Liver (tissue), 9 donors: ENCODE measurements around the gene P2RY12. TPM values are rescaled to one million over a fixed set of nuclear protein-coding genes. Genes with fewer than 3 reads are reported as not detected.

Source experiments
- DNase-seq: peaks from one replicate; pipeline ENCODE4 v3.0.0-alpha.2; 2017; ENCODE audit warnings: low spot score
- H3K27ac ChIP-seq, 2 donors: one replicate each; pipeline ENCODE4 v1.7.0; 2013; ENCODE audit warnings: inconsistent platforms in 2 of 2, low read length in 2 of 2, control low read depth in 1 of 2, low read depth in 1 of 2, mild to moderate bottlenecking in 1 of 2
- H3K27me3 ChIP-seq, 4 donors: one replicate each; pipeline versions ENCODE4 v1.6.1 to v1.7.0; 2013; ENCODE audit warnings: low read length in 3 of 4, inconsistent platforms in 1 of 4, mild to moderate bottlenecking in 1 of 4, moderate library complexity in 1 of 4; ENCODE audit not compliant: control insufficient read depth in 4 of 4, insufficient read depth in 4 of 4
- H3K36me3 ChIP-seq, 4 donors: one replicate each; pipeline versions ENCODE4 v1.6.1 to v1.7.0; 2013; ENCODE audit warnings: low read length in 3 of 4, mild to moderate bottlenecking in 3 of 4, low read depth in 1 of 4, moderate library complexity in 1 of 4; ENCODE audit not compliant: control insufficient read depth in 4 of 4, insufficient read depth in 3 of 4
- H3K4me1 ChIP-seq, 4 donors: one replicate each; pipeline versions ENCODE4 v1.6.1 to v1.7.0; 2013; ENCODE audit warnings: low read length in 3 of 4, mild to moderate bottlenecking in 3 of 4, moderate library complexity in 1 of 4; ENCODE audit not compliant: control insufficient read depth in 4 of 4, insufficient read depth in 4 of 4
- H3K4me3 ChIP-seq, 3 donors: one replicate each; pipeline versions ENCODE4 v1.6.1 to v1.7.0; 2013; ENCODE audit warnings: low read length in 3 of 3, control low read depth in 1 of 3, low read depth in 1 of 3, mild to moderate bottlenecking in 1 of 3
- H3K9ac ChIP-seq, 2 donors: one replicate each; pipeline ENCODE4 v1.7.0; 2013; ENCODE audit warnings: low read length in 2 of 2, mild to moderate bottlenecking in 2 of 2, moderate library complexity in 2 of 2, control low read depth in 1 of 2, low read depth in 1 of 2
- H3K9me3 ChIP-seq, 4 donors: one replicate each; pipeline versions ENCODE4 v1.6.1 to v1.7.0; 2013; ENCODE audit warnings: low read length in 3 of 4; ENCODE audit not compliant: control insufficient read depth in 4 of 4
- ATF3 ChIP-seq: IDR thresholded peaks from 2 replicates; pipeline ENCODE4 v1.6.1; 2016; ENCODE audit warnings: antibody characterized with exemption
- CTCF ChIP-seq: fragments of 150-350 bp; IDR thresholded peaks from 2 replicates; pipeline ENCODE4 v1.5.1; 2017; ENCODE audit warnings: improper control_type of control experiment, low read depth, low read length; ENCODE audit not compliant: missing input control
- FOXA1 ChIP-seq: IDR thresholded peaks from 2 replicates; pipeline ENCODE4 v1.6.1; 2016; ENCODE audit warnings: antibody characterized with exemption
- FOXA2 ChIP-seq: IDR thresholded peaks from 2 replicates; pipeline ENCODE4 v1.6.1; 2016; ENCODE audit warnings: antibody characterized with exemption
- GABPA ChIP-seq, 2 donors: IDR thresholded peaks in 1 of 2; conservative IDR thresholded peaks in 1 of 2; 2 replicates each; pipeline ENCODE4 v1.6.1; 2016; ENCODE audit warnings: antibody characterized with exemption in 2 of 2, mild to moderate bottlenecking in 1 of 2, moderate library complexity in 1 of 2
- HNF4A ChIP-seq, 2 donors: conservative IDR thresholded peaks; 2 replicates each; pipeline ENCODE4 v1.6.1; 2016; ENCODE audit warnings: antibody characterized with exemption in 2 of 2, mild to moderate bottlenecking in 2 of 2
- HNF4G ChIP-seq: IDR thresholded peaks from 2 replicates; pipeline ENCODE4 v1.6.1; 2016; ENCODE audit warnings: antibody characterized with exemption
- JUND ChIP-seq, 2 donors: IDR thresholded peaks; 2 replicates each; pipeline ENCODE4 v1.6.1; 2016; ENCODE audit warnings: antibody characterized with exemption in 2 of 2
- MAX ChIP-seq: IDR thresholded peaks from 2 replicates; pipeline ENCODE4 v1.6.1; 2016; ENCODE audit warnings: antibody characterized with exemption
- RAD21 ChIP-seq, 2 donors: IDR thresholded peaks; 2 replicates each; pipeline ENCODE4 v1.6.1; 2016; ENCODE audit warnings: antibody characterized with exemption in 2 of 2, mild to moderate bottlenecking in 2 of 2
- REST ChIP-seq: IDR thresholded peaks from 2 replicates; pipeline ENCODE4 v1.6.1; 2016; ENCODE audit warnings: antibody characterized with exemption, mild to moderate bottlenecking
- RXRA ChIP-seq, 2 donors: IDR thresholded peaks; 2 replicates each; pipeline ENCODE4 v1.6.1; 2017 to 2018; ENCODE audit warnings: antibody characterized with exemption in 2 of 2, mild to moderate bottlenecking in 1 of 2
- SP1 ChIP-seq: IDR thresholded peaks from 2 replicates; pipeline ENCODE4 v1.6.1; 2018; ENCODE audit warnings: antibody characterized with exemption, mild to moderate bottlenecking
- TAF1 ChIP-seq: conservative IDR thresholded peaks from 2 replicates; pipeline ENCODE4 v1.6.1; 2016; ENCODE audit warnings: antibody characterized with exemption, mild to moderate bottlenecking
- YY1 ChIP-seq: IDR thresholded peaks from 2 replicates; pipeline ENCODE4 v1.6.1; 2016; ENCODE audit warnings: antibody characterized with exemption, mild to moderate bottlenecking
- ZBTB33 ChIP-seq: IDR thresholded peaks from 2 replicates; pipeline ENCODE4 v1.6.1; 2016; ENCODE audit warnings: antibody characterized with exemption
- WGBS: extraction: QIAGEN DNeasy Blood & Tissue Kit; methylation state at CpG from one replicate; pipeline ENCODE4 v1.1.7; 2013; 5-methylcytosine and 5-hydroxymethylcytosine counted together
- polyA plus RNA-seq, 2 donors: library from polyadenylated mRNA; stranded (reverse) in 1 of 2; unstranded in 1 of 2; fragments of 200-250 nt in 1 of 2; fragments of >200 nt in 1 of 2; fragmentation: Nextera tagmentation in 1 of 2; extraction: Ambion mirVana in 1 of 2; gene quantifications; one replicate each; pipeline versions ENCODE4 v1.2.1 to v1.2.3, GENCODE V29; 2013 to 2015
- total RNA-seq, 2 donors: library from RNA; depleted of rRNA; stranded (reverse); fragments of >200 nt; gene quantifications; one replicate each; pipeline ENCODE4 v1.2.3, GENCODE V29; 2014
- donor health status: healthy.
- donor health status: healthy.
- donor health status: healthy.
- donor health status: healthy.
- donor health status: healthy.

P2RY12 gene
- total and polyA plus RNA-seq, 4 donors, result 0.43 to 2.8 (median 1.6) TPM

- H3K27me3 ChIP-seq, result peaks cover 0 to 2% (median 0%) of the 10 kb centered on the region in 4 donors
- TF ChIP-seq ATF3, result no peak
- no peak for TF ChIP-seq RAD21 (IDR thresholded peaks at IDR 0.05)
- no peak for TF ChIP-seq REST
- TF ChIP-seq FOXA1, result no peak
- no peak for TF ChIP-seq SP1
- no peak for TF ChIP-seq YY1
- no peak for TF ChIP-seq FOXA2
- no peak for TF ChIP-seq MAX
- no peak for TF ChIP-seq CTCF
- TF ChIP-seq GABPA (IDR thresholded peaks at IDR 0.05 in 1 of 2, conservative IDR thresholded peaks at IDR 0.05 in 1 of 2), result no peak
- no peak for TF ChIP-seq JUND (IDR thresholded peaks at IDR 0.05)
- TF ChIP-seq RXRA (IDR thresholded peaks at IDR 0.05), result no peak
- no peak for TF ChIP-seq HNF4A (conservative IDR thresholded peaks at IDR 0.05)
- no peak for DNase-seq
- no peaks in the 10 kb centered on the region for H3K36me3 ChIP-seq
- H3K9me3 ChIP-seq, result no peaks in the 10 kb centered on the region
- H3K27ac ChIP-seq, result no peak overlapping the region
- no peak overlapping the region for H3K9ac ChIP-seq
- no peaks in the 10 kb centered on the region for H3K4me1 ChIP-seq
- H3K4me3 ChIP-seq, result no peak overlapping the region
- WGBS, result 84% methylated on average over 3 of the region's 3 CpGs
These were observed 88.3 kb downstream of the P2RY12 start for GRCh38 chr3:151296226-151296625.

- WGBS, result 71% methylated on average over 6 of the region's 6 CpGs
- H3K9me3 ChIP-seq, result no peaks in the 10 kb centered on the region
- no peak overlapping the region for H3K27ac ChIP-seq
- H3K4me1 ChIP-seq, result no peaks in the 10 kb centered on the region
- no peak overlapping the region for H3K4me3 ChIP-seq
- H3K36me3 ChIP-seq, result no peaks in the 10 kb centered on the region
- H3K9ac ChIP-seq, result no peak overlapping the region
- no peak for DNase-seq
- TF ChIP-seq YY1 (no peak), ZBTB33 (no peak), JUND (IDR thresholded peaks at IDR 0.05) (no peak), FOXA1 (no peak), REST (no peak), ATF3 (no peak), GABPA (IDR thresholded peaks at IDR 0.05 in 1 of 2, conservative IDR thresholded peaks at IDR 0.05 in 1 of 2) (no peak), RAD21 (IDR thresholded peaks at IDR 0.05) (no peak), TAF1 (no peak), SP1 (no peak), CTCF (no peak), HNF4G (no peak), FOXA2 (no peak)
- no peaks in the 10 kb centered on the region for H3K27me3 ChIP-seq
These were observed 91.4 kb downstream of the P2RY12 start for GRCh38 chr3:151293127-151293526.
